ELR (cell line): ENCODE data around the gene WNT5B.
A peak's percentile ranks its signal among the peaks of the same experiment; 100 is the strongest.

Experiments used
- DNase-seq: peaks from one replicate; pipeline ENCODE4 v3.0.0-alpha.2; 2015; ENCODE audit warnings: low read depth

WNT5B gene

GRCh38 chr12:1628666-1629337, at the start of gene WNT5B:
WNT5B (plus strand) TSS chr12:1629231; CDS start chr12:1631355, 2,124 bp downstream.
- no peak for DNase-seq

GRCh38 chr12:1579651-1580435, 49.2 kb upstream of the WNT5B start:
- peak; percentile 77 for DNase-seq

- no peak for DNase-seq
Observed at GRCh38 chr12:1580526-1580925, 48.5 kb upstream of the WNT5B start.

GRCh38 chr12:1581973-1582708, 46.9 kb upstream of the WNT5B start:
- DNase-seq: peak; percentile 65

GRCh38 chr12:1582709-1583050, 46.4 kb upstream of the WNT5B start:
- no peak for DNase-seq

GRCh38 chr12:1583421-1584078, 45.5 kb upstream of the WNT5B start:
- peak; percentile 94 for DNase-seq

GRCh38 chr12:1584326-1584725, 44.7 kb upstream of the WNT5B start:
- no peak for DNase-seq

- DNase-seq: no peak
Observed at GRCh38 chr12:1587927-1588574, 41.0 kb upstream of the WNT5B start.

GRCh38 chr12:1588575-1588947, 40.5 kb upstream of the WNT5B start:
- no peak for DNase-seq

GRCh38 chr12:1590221-1590979, 38.6 kb upstream of the WNT5B start:
- DNase-seq: peak; percentile 48

- peak; percentile 85 for DNase-seq
Observed at GRCh38 chr12:1591034-1591433, 38.0 kb upstream of the WNT5B start.

GRCh38 chr12:1591543-1591942, 37.5 kb upstream of the WNT5B start:
- DNase-seq: peak; percentile 55

- peak; percentile 85 for DNase-seq
Observed at GRCh38 chr12:1592444-1593173, 36.4 kb upstream of the WNT5B start.

- peak; percentile 73 for DNase-seq
Observed at GRCh38 chr12:1593174-1594005, 35.6 kb upstream of the WNT5B start.

- DNase-seq: peak; percentile 82
Observed at GRCh38 chr12:1594006-1594260, 35.1 kb upstream of the WNT5B start.

- peak; percentile 85 for DNase-seq
Observed at GRCh38 chr12:1594261-1595025, 34.6 kb upstream of the WNT5B start, which contains the start of gene FBXL14. FBXL14 (minus strand) TSS chr12:1594581; CDS start chr12:1594066, 515 bp downstream.

GRCh38 chr12:1595026-1595561, 33.9 kb upstream of the WNT5B start:
- no peak for DNase-seq

- DNase-seq: peak; percentile 73
Observed at GRCh38 chr12:1595690-1596347, 33.2 kb upstream of the WNT5B start.
